K562 (cell line): Measurements from ENCODE around the gene TMED6. TPM values are rescaled to one million over a fixed set of nuclear protein-coding genes. Genes with fewer than 3 reads are reported as not detected.

Source experiments
- ATAC-seq: fragments of 200-7000 bp; cut with Tn5 transposase; 3 replicates; pipeline ENCODE4 v1.9.1; 2020; ENCODE audit warnings: moderate library complexity
- BruUV-seq: library from RNA; stranded (reverse); fragments of 400-500 nt; replicated peaks from 2 replicates; lab custom pipeline; 2021; lab: Mats Ljungman, UMichigan
- CTCF ChIA-PET: fragments of 300-600 bp; formaldehyde crosslinking; extraction: SDS; loops from one replicate; lab custom pipeline; 2021; ENCODE audit warnings: low intra/inter-chr PET ratio; lab: Yijun Ruan, JAX
- POLR2A ChIA-PET: fragments of 300-600, 350-650 bp; sonication (Branson Sonifier 250); formaldehyde crosslinking; extraction: SDS; loops from one replicate; lab custom pipeline; 2021; ENCODE audit warnings: antibody characterized with exemption, inconsistent platforms; lab: Yijun Ruan, JAX
- DNase-seq, 4 experiments: peaks; one replicate each; pipeline versions ENCODE4 v3.0.0 to v3.0.0-alpha.2; 2011 to 2018; ENCODE audit warnings: low spot score in 3 of 4, mixed read lengths in 3 of 4; ENCODE audit errors: extremely low read depth in 1 of 4
- FAIRE-seq: peaks from 2 replicates; lab custom pipeline; 2011; peaks lifted over from hg19 to GRCh38; lab: Jason Lieb, UNC
- H2AFZ ChIP-seq: 2 replicates; pipeline ENCODE4 v1.6.0; 2011; ENCODE audit warnings: low read depth, low read length, control low read depth, inconsistent platforms
- H3K27ac ChIP-seq: fragments of 200-600 bp; 3 replicates; pipeline ENCODE4 v1.8.0; 2011; ENCODE audit warnings: low read depth, mild to moderate bottlenecking, control low read depth, inconsistent platforms, low read length, moderate library complexity, mixed read lengths; ENCODE audit errors: extremely low read depth
- H3K27me3 ChIP-seq, 2 experiments: fragments of 300-600 bp in 1 of 2; 2 replicates in 1 of 2; 3 replicates in 1 of 2; pipeline versions ENCODE4 v1.6.0 to v1.8.0; 2011; ENCODE audit warnings: inconsistent platforms in 2 of 2, low read length in 2 of 2, mild to moderate bottlenecking in 1 of 2, mixed read lengths in 1 of 2, moderate library complexity in 1 of 2; ENCODE audit not compliant: control insufficient read depth in 2 of 2, insufficient read depth in 2 of 2
- H3K36me3 ChIP-seq: fragments of 300-600 bp; 3 replicates; pipeline ENCODE4 v1.8.0; 2011; ENCODE audit warnings: mild to moderate bottlenecking, low read length, inconsistent platforms; ENCODE audit not compliant: control insufficient read depth, insufficient read depth
- H3K4me1 ChIP-seq, 2 experiments: fragments of 200-600 bp in 1 of 2; replicated peaks in 1 of 2; 2 replicates in 1 of 2; 3 replicates in 1 of 2; pipeline versions ENCODE4 v1.5.1 to v1.8.0; 2011; ENCODE audit warnings: inconsistent platforms in 2 of 2, low read length in 2 of 2, mild to moderate bottlenecking in 1 of 2, mixed read lengths in 1 of 2, moderate library complexity in 1 of 2; ENCODE audit not compliant: control insufficient read depth in 2 of 2, insufficient read depth in 2 of 2
- H3K4me2 ChIP-seq: 2 replicates; pipeline ENCODE4 v1.6.1; 2011; ENCODE audit warnings: low read length, control low read depth, inconsistent platforms, mixed read lengths; ENCODE audit not compliant: insufficient read depth
- H3K4me3 ChIP-seq: fragments of 200-600 bp; sonication (generic), shearing (Covaris generic); 2 replicates; pipeline ENCODE4 v1.5.1; 2016; ENCODE audit warnings: control low read depth, inconsistent platforms
- H3K79me2 ChIP-seq: fragments of 200-600 bp; 3 replicates; pipeline ENCODE4 v1.8.0; 2011; ENCODE audit warnings: low read length, inconsistent platforms; ENCODE audit not compliant: control insufficient read depth, insufficient read depth
- H3K9ac ChIP-seq, 2 experiments: 2 replicates each; pipeline versions ENCODE4 v1.6.0 to v1.6.1; 2011; ENCODE audit warnings: low read depth in 2 of 2, low read length in 2 of 2, control low read depth in 1 of 2, inconsistent platforms in 1 of 2, mild to moderate bottlenecking in 1 of 2, mixed read lengths in 1 of 2; ENCODE audit not compliant: insufficient read depth in 1 of 2
- H3K9me1 ChIP-seq: one replicate; pipeline ENCODE4 v1.6.0; 2011; ENCODE audit warnings: inconsistent platforms, mild to moderate bottlenecking, low read length, moderate library complexity; ENCODE audit not compliant: control insufficient read depth, insufficient read depth
- H3K9me3 ChIP-seq: replicated peaks from 2 replicates; pipeline ENCODE4 v1.5.1; 2011; ENCODE audit warnings: low read depth, low read length, inconsistent platforms; ENCODE audit not compliant: control insufficient read depth, insufficient read depth
- H4K20me1 ChIP-seq: replicated peaks from 2 replicates; pipeline ENCODE4 v1.6.1; 2011; ENCODE audit warnings: low read length, inconsistent platforms, mixed read lengths; ENCODE audit not compliant: control insufficient read depth, insufficient read depth
- ARID1B ChIP-seq: fragments of 450-650 bp; IDR thresholded peaks from 2 replicates; pipeline ENCODE4 v1.6.1; 2016; ENCODE audit warnings: antibody characterized with exemption, mild to moderate bottlenecking, inconsistent platforms
- CBFA2T2 ChIP-seq: fragments of 450-650 bp; conservative IDR thresholded peaks from 2 replicates; pipeline ENCODE4 v1.6.1; 2017; ENCODE audit warnings: mild to moderate bottlenecking
- KLF13 ChIP-seq: fragments of 450-650 bp; IDR thresholded peaks from 2 replicates; pipeline ENCODE4 v1.6.1; 2016; ENCODE audit warnings: missing genetic modification characterization, low read depth, mild to moderate bottlenecking, missing compliant biosample characterization, moderate library complexity, borderline replicate concordance
- PURB ChIP-seq: sonication (generic); formaldehyde crosslinking; IDR thresholded peaks from 2 replicates; pipeline ENCODE4 v1.9.0; 2021; ENCODE audit warnings: low read depth, mild to moderate bottlenecking, missing genetic modification reagents
- RBM25 ChIP-seq: fragments of 200-400 bp; formaldehyde crosslinking; IDR thresholded peaks from 2 replicates; pipeline ENCODE4 v1.6.1; 2018; ENCODE audit warnings: low read length, low read depth, moderate library complexity; ENCODE audit not compliant: severe bottlenecking
- TCF7L2 ChIP-seq: fragments of 150-350 bp; IDR thresholded peaks from 2 replicates; pipeline ENCODE4 v1.6.1; 2016; ENCODE audit warnings: low read depth, mild to moderate bottlenecking, low read length, moderate library complexity
- ZKSCAN3 ChIP-seq: fragments of 250-450 bp; sonication (Bioruptor Pico); IDR thresholded peaks from 2 replicates; pipeline ENCODE4 v1.4.0; 2020
- ZNF583 ChIP-seq: fragments of 250-450 bp; sonication (Bioruptor Pico); IDR thresholded peaks from 2 replicates; pipeline ENCODE4 v1.4.0; 2020
- ZNF695 ChIP-seq: fragments of 450-650 bp; formaldehyde crosslinking; IDR thresholded peaks from 2 replicates; pipeline ENCODE4 v1.4.0; 2020; ENCODE audit warnings: mild to moderate bottlenecking, moderate library complexity
- ZNF77 ChIP-seq: fragments of 250-450 bp; sonication (Bioruptor Pico); IDR thresholded peaks from 2 replicates; pipeline ENCODE4 v1.5.0; 2020
- WGBS: fragments of 100-300 bp; shearing (Covaris generic); methylation state at CpG from one replicate; pipeline ENCODE4 v1.1.6; 2016; ENCODE audit warnings: low coverage, mixed read lengths; ENCODE audit not compliant: insufficient coverage; ENCODE audit errors: missing lambda C conversion rate; 5-methylcytosine and 5-hydroxymethylcytosine counted together
- in situ Hi-C: fragments of 300-500 bp; cut with MboI; formaldehyde crosslinking; loops from 4 replicates; pipeline ENCODE4 v1.15.0; 2018; ENCODE audit warnings: inconsistent platforms, mixed read lengths
- intact Hi-C: fragments of 100-400 bp; cut with micrococcal nuclease; formaldehyde crosslinking; loops from 2 replicates; pipeline ENCODE4 v1.14.2; 2022
- polyA plus RNA-seq, 8 experiments: library from polyadenylated mRNA; depleted of rRNA in 4 of 8; stranded (reverse) in 5 of 8; unstranded in 3 of 8; fragments of >200 nt; fragmentation: Nextera tagmentation in 2 of 8; fragmentation: Illumina TruSeq in 1 of 8; extraction: Ambion mirVana in 2 of 8; extraction: Trizol in 1 of 8; gene quantifications; 2 replicates each; pipeline versions ENCODE4 v1.2.1 to v1.2.3, GENCODE V29; 2011 to 2014; ENCODE audit warnings: inconsistent platforms in 1 of 8, missing spikeins in 1 of 8
- total RNA-seq, 7 experiments: library from RNA; depleted of rRNA in 6 of 7; stranded (reverse); fragments of >200 nt in 6 of 7; fragmentation: Illumina TruSeq in 2 of 7; extraction: Trizol in 2 of 7; gene quantifications; 2 replicates each; pipeline versions ENCODE4 v1.2.1 to v1.2.3, GENCODE V29; 2011 to 2021; ENCODE audit warnings: low replicate concordance in 1 of 7
- TF ChIP-seq, protein P1 (sequence below): fragments of 250-450 bp; sonication (Bioruptor Pico); IDR thresholded peaks from 2 replicates; pipeline ENCODE4 v1.5.0; 2020; ENCODE audit warnings: mild to moderate bottlenecking, borderline replicate concordance

Gene TMED6
- total and polyA plus RNA-seq, 9 of the 15 experiments (the other 6 are each of a cell fraction or from before 2014, with no cell fraction given) = 0.14 to 0.45 (median 0.25) TPM; not detected in 2

DNA sequence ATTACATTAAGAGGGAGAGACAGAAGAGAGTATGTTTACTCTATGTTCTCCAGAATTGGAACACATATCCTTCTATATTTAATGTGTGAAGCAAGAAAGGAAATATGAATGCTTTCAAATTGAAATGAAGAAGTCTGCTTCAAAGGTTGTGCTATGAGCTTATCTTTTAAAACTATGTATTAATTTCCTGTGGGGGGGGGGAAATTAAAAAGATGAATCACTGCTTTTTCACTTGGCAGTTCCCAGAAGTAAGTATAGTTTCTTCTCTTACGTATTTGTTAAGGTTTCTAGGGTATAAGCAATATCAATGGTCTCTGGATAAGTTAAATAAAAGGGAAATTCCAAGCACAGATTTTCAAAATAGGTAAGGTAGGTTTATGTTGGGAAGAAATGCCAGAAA, 27.2 kb upstream of the TMED6 start:
- H3K4me1 ChIP-seq = peaks cover 0 to 15% of the 10 kb centered on the region in 2 experiments; a peak in 3 of 5 replicates
- H4K20me1 ChIP-seq = no peaks in the 10 kb centered on the region
- H3K9me3 ChIP-seq = no peaks in the 10 kb centered on the region
- in situ Hi-C loops = no loop called here
- H3K79me2 ChIP-seq = peaks cover 30% of the 10 kb centered on the region
- peaks cover 82% of the 10 kb centered on the region for H3K36me3 ChIP-seq
- intact Hi-C loops = no loop called here
- TF ChIP-seq RBM25 = no peak
- TF ChIP-seq, protein P1, sequence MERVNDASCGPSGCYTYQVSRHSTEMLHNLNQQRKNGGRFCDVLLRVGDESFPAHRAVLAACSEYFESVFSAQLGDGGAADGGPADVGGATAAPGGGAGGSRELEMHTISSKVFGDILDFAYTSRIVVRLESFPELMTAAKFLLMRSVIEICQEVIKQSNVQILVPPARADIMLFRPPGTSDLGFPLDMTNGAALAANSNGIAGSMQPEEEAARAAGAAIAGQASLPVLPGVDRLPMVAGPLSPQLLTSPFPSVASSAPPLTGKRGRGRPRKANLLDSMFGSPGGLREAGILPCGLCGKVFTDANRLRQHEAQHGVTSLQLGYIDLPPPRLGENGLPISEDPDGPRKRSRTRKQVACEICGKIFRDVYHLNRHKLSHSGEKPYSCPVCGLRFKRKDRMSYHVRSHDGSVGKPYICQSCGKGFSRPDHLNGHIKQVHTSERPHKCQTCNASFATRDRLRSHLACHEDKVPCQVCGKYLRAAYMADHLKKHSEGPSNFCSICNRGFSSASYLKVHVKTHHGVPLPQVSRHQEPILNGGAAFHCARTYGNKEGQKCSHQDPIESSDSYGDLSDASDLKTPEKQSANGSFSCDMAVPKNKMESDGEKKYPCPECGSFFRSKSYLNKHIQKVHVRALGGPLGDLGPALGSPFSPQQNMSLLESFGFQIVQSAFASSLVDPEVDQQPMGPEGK (CRISPR knock-in tag) = no peak
- TF ChIP-seq PURB (CRISPR knock-in tag) = no peak
- no peak for TF ChIP-seq CBFA2T2
- TF ChIP-seq ZNF695 (CRISPR knock-in tag) = no peak
- TF ChIP-seq TCF7L2 = no peak
- no peak for TF ChIP-seq ZNF583 (CRISPR knock-in tag)
- TF ChIP-seq ARID1B = no peak
- TF ChIP-seq ZNF77 (CRISPR knock-in tag) = no peak
- no peak for TF ChIP-seq ZKSCAN3 (CRISPR knock-in tag)
- no peak for TF ChIP-seq KLF13 (tag)
- DNase-seq (no peak), ATAC-seq (no peak), FAIRE-seq (no peak)
- no peak overlapping the region for H3K4me2 ChIP-seq
- CTCF ChIA-PET = no interaction called here
- no peak overlapping the region for H3K27ac ChIP-seq
- H3K9ac ChIP-seq = no peak overlapping the region
- 82% methylated on average over 1 of the region's 1 CpG for WGBS
- POLR2A ChIA-PET = interaction anchor here (0.6 to 2.1 kb wide), 4 partner anchors 19 to 155 kb away, joined by 3 to 5 read pairs (median 4); no protein-coding TSS in a partner anchor
- BruUV-seq = no TSS peak
- no peak overlapping the region for H3K4me3 ChIP-seq
- H2AFZ ChIP-seq = no peak overlapping the region
- no peaks in the 10 kb centered on the region for H3K9me1 ChIP-seq
- H3K27me3 ChIP-seq = no peaks in the 10 kb centered on the region
